Measurements from ENCODE around the gene CPNE8. TPM values are rescaled to one million over a fixed set of nuclear protein-coding genes. Genes with fewer than 3 reads are reported as not detected.
"Not testable (repeated sequence)": the region's sequence is repeated elsewhere in the genome, so short reads cannot be mapped to it uniquely, and the experiment has no call there.

CPNE8 gene
- total and polyA plus RNA-seq, 8 donors: 2.7 to 6.8 (median 5.1) TPM

- 39 to 42% methylated on average over 4 of the region's 4 CpGs for WGBS, 2 donors
- Histone ChIP-seq H3K27me3 (no peaks in the 10 kb centered on the region), H3K27ac (no peak overlapping the region), H3K4me1 (no peaks in the 10 kb centered on the region), H3K9me3 (no peaks in the 10 kb centered on the region), H3K4me3 (no peak overlapping the region), H3K36me3 (no peaks in the 10 kb centered on the region)
- DNase-seq (no peak), ATAC-seq (no peak), FAIRE-seq (no peak)
- no peak for TF ChIP-seq CTCF (IDR thresholded peaks at IDR 0.05)
- intact Hi-C loops (cut with DNase I): no loop called here
Measured at GRCh38 chr12:38744041-38744440, 161.3 kb downstream of the CPNE8 start.

- H3K27ac ChIP-seq; H3K36me3 ChIP-seq; H3K9me3 ChIP-seq; H3K4me1 ChIP-seq; H3K27me3 ChIP-seq; DNase-seq; intact Hi-C loops (cut with DNase I); ATAC-seq; H3K4me3 ChIP-seq: not testable (repeated sequence)
- peak; percentile 63 for FAIRE-seq
- WGBS, 2 donors: 71 to 75% methylated on average over 1 of the region's 1 CpG
Measured at GRCh38 chr12:38742496-38742895, 162.9 kb downstream of the CPNE8 start.

- Histone ChIP-seq H3K27me3 (no peaks in the 10 kb centered on the region), H3K36me3 (no peaks in the 10 kb centered on the region), H3K4me3 (no peak overlapping the region), H3K4me1 (no peaks in the 10 kb centered on the region), H3K9me3 (no peaks in the 10 kb centered on the region), H3K27ac (no peak overlapping the region)
- DNase-seq (no peak), FAIRE-seq (no peak), ATAC-seq (no peak)
- intact Hi-C loops (cut with DNase I): no loop called here
- 70 to 75% methylated on average over 3 of the region's 3 CpGs for WGBS, 2 donors
- no peak for TF ChIP-seq CTCF (IDR thresholded peaks at IDR 0.05)
Measured at GRCh38 chr12:38736821-38737220, 168.6 kb downstream of the CPNE8 start.

GRCh38 chr12:38732761-38733160 lies 172.6 kb downstream of the CPNE8 start:
- H3K4me3 ChIP-seq: no peak overlapping the region
- no peak for FAIRE-seq
- intact Hi-C loops (cut with DNase I): no loop called here

GRCh38 chr12:38728894-38729293 lies 176.5 kb downstream of the CPNE8 start:
- DNase-seq: no peak
- H3K36me3 ChIP-seq: no peaks in the 10 kb centered on the region
- no peak overlapping the region for H3K4me3 ChIP-seq
- H3K4me1 ChIP-seq: no peaks in the 10 kb centered on the region
- TF ChIP-seq CTCF (IDR thresholded peaks at IDR 0.05): no peak
- no peaks in the 10 kb centered on the region for H3K27me3 ChIP-seq
- 68 to 80% methylated on average over 1 of the region's 1 CpG for WGBS, 2 donors
- no peak for ATAC-seq
- intact Hi-C loops (cut with DNase I): no loop called here
- no peak for FAIRE-seq
- no peaks in the 10 kb centered on the region for H3K9me3 ChIP-seq
- no peak overlapping the region for H3K27ac ChIP-seq

More at GRCh38 chr12:38732761-38733160, 172.6 kb downstream of the CPNE8 start:
- no peak for DNase-seq
- Histone ChIP-seq H3K9me3 (no peaks in the 10 kb centered on the region), H3K4me1 (no peaks in the 10 kb centered on the region), H3K27ac (no peak overlapping the region), H3K27me3 (no peaks in the 10 kb centered on the region), H3K36me3 (no peaks in the 10 kb centered on the region)
- no peak for ATAC-seq
- no peak for TF ChIP-seq CTCF (IDR thresholded peaks at IDR 0.05)
